Muscle layer of colon (tissue), 2 donors: Measurements from ENCODE around the gene PCSK7.

Source experiments
- H3K27ac ChIP-seq: one replicate; pipeline ENCODE4 v1.7.0; 2013; ENCODE audit warnings: low read depth, mild to moderate bottlenecking, low read length, moderate library complexity
- H3K27me3 ChIP-seq, 2 donors: one replicate each; pipeline ENCODE4 v1.7.0; 2013; ENCODE audit warnings: low read length in 2 of 2, mild to moderate bottlenecking in 2 of 2; ENCODE audit not compliant: insufficient read depth in 2 of 2, control insufficient read depth in 1 of 2
- H3K36me3 ChIP-seq: one replicate; pipeline ENCODE4 v1.7.0; 2013; ENCODE audit warnings: mild to moderate bottlenecking, low read length; ENCODE audit not compliant: insufficient read depth
- H3K4me1 ChIP-seq: one replicate; pipeline ENCODE4 v1.7.0; 2013; ENCODE audit warnings: mild to moderate bottlenecking, low read length; ENCODE audit not compliant: insufficient read depth
- H3K4me3 ChIP-seq, 2 donors: one replicate each; pipeline ENCODE4 v1.7.0; 2013; ENCODE audit warnings: low read length in 2 of 2, low read depth in 1 of 2, mild to moderate bottlenecking in 1 of 2, moderate library complexity in 1 of 2
- H3K9ac ChIP-seq: one replicate; pipeline ENCODE4 v1.7.0; 2013; ENCODE audit warnings: low read length
- H3K9me3 ChIP-seq: one replicate; pipeline ENCODE4 v1.7.0; 2013; ENCODE audit warnings: mild to moderate bottlenecking, low read length
- donor health status: abdominal sarcoma.
- donor health status: Adenocarcinoma of cecum.

Gene PCSK7

DNA sequence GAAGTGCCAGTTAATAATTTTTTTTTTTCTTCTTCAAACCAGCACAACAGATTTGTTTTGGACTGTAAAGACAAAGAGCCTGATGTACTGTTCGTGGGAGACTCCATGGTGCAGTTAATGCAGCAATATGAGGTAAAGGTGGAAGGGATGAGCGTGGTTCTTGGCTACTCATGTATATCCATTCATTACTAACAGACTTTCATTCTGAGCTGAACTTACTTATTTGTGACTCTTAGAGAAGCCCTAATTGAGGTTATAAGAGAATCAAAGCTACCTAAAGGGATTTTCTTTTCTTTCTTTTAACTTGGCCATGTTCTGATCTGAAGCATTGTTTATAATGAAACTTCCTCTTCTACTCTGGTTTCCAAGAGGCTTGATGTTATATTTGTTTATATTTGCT, 72.0 kb downstream of the PCSK7 start:
- H3K27me3 ChIP-seq, result no peaks in the 10 kb centered on the region
- peaks cover 39% of the 10 kb centered on the region for H3K36me3 ChIP-seq
- no peak overlapping the region for H3K27ac ChIP-seq
- no peaks in the 10 kb centered on the region for H3K4me1 ChIP-seq
- H3K9me3 ChIP-seq, result no peaks in the 10 kb centered on the region
- H3K9ac ChIP-seq, result no peak overlapping the region
- no peak overlapping the region for H3K4me3 ChIP-seq

DNA sequence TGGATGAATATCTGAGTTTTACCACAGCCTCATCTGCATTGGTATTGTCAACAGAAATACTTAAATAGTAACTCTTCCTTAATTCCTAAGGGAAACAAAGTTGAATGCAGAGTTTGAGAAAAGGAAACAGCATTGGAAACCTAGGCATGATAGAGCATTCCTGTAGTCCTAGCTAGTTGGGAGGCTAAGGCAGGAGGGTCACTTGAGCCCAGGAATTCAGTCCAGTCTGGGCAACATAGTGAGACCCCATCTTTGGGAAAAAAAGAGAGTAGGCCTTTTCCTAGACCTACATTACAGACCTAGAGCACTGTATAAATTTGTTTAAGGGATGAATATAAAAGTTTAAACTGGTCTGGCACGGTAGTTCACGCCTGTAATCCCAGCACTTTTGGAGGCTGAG, 74.4 kb downstream of the PCSK7 start:
- peaks cover 26% of the 10 kb centered on the region for H3K36me3 ChIP-seq
- no peaks in the 10 kb centered on the region for H3K4me1 ChIP-seq
- H3K9me3 ChIP-seq, result no peaks in the 10 kb centered on the region
- H3K9ac ChIP-seq, result no peak overlapping the region
- no peaks in the 10 kb centered on the region for H3K27me3 ChIP-seq
- no peak overlapping the region for H3K4me3 ChIP-seq
- H3K27ac ChIP-seq, result no peak overlapping the region

DNA sequence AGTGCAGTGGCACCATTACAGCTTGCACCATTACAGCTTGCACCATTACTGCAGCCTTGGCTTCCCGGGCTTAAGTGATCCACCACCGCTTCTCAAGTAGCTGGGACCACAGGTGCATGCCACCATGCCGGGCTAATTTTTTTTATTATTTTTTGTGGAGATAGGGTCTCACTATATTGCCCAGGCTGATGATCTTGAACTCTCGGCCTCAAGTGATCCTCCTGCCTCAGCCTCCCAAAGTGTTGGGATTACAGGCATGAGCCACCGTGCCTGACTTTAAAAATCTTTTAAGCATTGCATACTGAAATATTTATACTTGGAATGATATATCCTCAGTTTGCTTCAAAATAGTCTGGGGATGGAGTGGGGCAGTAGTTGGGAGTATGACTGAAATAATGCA, 77.4 kb downstream of the PCSK7 start:
- H3K27me3 ChIP-seq, result no peaks in the 10 kb centered on the region
- peaks cover 7% of the 10 kb centered on the region for H3K36me3 ChIP-seq
- H3K9ac ChIP-seq, result no peak overlapping the region
- H3K4me1 ChIP-seq, result peaks cover 3% of the 10 kb centered on the region
- H3K9me3 ChIP-seq, result no peaks in the 10 kb centered on the region
- no peak overlapping the region for H3K4me3 ChIP-seq
- H3K27ac ChIP-seq, result no peak overlapping the region
